ENCODE results near the gene CRY1. TPM values are rescaled to one million over a fixed set of nuclear protein-coding genes. Genes with fewer than 3 reads are reported as not detected.
"Not testable (repeated sequence)": the region's sequence is repeated elsewhere in the genome, so short reads cannot be mapped to it uniquely, and the experiment has no call there.

Gene CRY1
- total RNA-seq, 2 experiments from 2014 or later, result 26.6 to 27.8 TPM

DNA sequence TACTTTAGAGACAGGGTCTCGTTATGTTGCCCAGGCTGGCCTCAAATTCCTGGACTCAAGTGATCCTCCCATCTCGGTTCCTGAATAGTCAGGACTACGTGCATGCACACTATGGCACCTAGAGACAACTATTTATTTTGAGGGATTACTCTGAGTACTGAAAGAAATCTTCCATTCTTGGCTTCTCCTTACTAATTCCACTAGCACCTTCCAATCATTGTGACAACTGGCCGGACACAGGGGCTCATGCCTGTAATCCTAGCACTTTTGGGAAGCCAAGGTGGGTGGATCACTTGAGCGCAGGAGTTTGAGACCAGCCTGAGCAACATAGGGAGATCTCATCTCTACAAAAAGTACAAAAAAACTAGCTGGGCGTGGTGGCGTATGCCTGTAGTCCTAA is 64.3 kb downstream of the CRY1 start:
- no peak for ATAC-seq
- CTCF ChIA-PET, result no interaction called here
- Mint-ChIP-seq H3K9me3 (no peaks in the 10 kb centered on the region), H3K36me3 (ENCODE audit: low read depth) (no peaks in the 10 kb centered on the region), H3K27ac (no peak overlapping the region), H3K4me3 (no peak overlapping the region), H3K4me1 (ENCODE audit: low read depth) (peaks cover 31% of the 10 kb centered on the region), H3K27me3 (no peaks in the 10 kb centered on the region)
- DNase-seq, result no peak
- POLR2A ChIA-PET, result no interaction called here
- intact Hi-C loops (cut with micrococcal nuclease), result no loop called here
- TF ChIP-seq, protein P1, sequence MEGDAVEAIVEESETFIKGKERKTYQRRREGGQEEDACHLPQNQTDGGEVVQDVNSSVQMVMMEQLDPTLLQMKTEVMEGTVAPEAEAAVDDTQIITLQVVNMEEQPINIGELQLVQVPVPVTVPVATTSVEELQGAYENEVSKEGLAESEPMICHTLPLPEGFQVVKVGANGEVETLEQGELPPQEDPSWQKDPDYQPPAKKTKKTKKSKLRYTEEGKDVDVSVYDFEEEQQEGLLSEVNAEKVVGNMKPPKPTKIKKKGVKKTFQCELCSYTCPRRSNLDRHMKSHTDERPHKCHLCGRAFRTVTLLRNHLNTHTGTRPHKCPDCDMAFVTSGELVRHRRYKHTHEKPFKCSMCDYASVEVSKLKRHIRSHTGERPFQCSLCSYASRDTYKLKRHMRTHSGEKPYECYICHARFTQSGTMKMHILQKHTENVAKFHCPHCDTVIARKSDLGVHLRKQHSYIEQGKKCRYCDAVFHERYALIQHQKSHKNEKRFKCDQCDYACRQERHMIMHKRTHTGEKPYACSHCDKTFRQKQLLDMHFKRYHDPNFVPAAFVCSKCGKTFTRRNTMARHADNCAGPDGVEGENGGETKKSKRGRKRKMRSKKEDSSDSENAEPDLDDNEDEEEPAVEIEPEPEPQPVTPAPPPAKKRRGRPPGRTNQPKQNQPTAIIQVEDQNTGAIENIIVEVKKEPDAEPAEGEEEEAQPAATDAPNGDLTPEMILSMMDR (IDR thresholded peaks at IDR 0.05), result no peak

DNA sequence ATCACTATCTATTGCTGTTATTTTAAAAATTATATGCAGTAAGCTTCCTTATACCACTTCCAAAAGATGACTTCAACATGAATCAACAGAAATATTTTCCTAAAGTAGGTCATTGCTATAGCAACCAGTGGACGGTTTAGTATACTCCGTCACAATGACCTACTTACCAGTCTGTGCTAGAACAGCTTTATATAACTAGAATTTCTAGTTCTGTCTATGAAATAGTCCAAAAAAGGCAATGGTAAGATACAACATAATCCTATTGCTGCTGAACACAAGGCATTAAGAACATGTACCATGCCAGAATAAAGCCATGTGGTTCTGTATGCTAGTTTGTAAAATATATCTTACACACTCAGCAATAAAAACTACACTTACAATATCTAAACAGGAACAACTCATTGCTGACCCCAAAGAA is 65.7 kb downstream of the CRY1 start:
- intact Hi-C loops (cut with micrococcal nuclease), result no loop called here
- H3K27ac Mint-ChIP-seq, result peak overlapping the region; percentile 81
- no peak overlapping the region for H3K4me3 Mint-ChIP-seq
- ATAC-seq (peak; percentile 84), DNase-seq (no peak)
- TF ChIP-seq, protein P1 (IDR thresholded peaks at IDR 0.05), result no peak
- POLR2A ChIA-PET, result no interaction called here
- H3K9me3 Mint-ChIP-seq, result no peaks in the 10 kb centered on the region
- H3K36me3 Mint-ChIP-seq (ENCODE audit: low read depth), result no peaks in the 10 kb centered on the region
- H3K4me1 Mint-ChIP-seq (ENCODE audit: low read depth), result peaks cover 26% of the 10 kb centered on the region
- H3K27me3 Mint-ChIP-seq, result no peaks in the 10 kb centered on the region
- CTCF ChIA-PET, result no interaction called here

DNA sequence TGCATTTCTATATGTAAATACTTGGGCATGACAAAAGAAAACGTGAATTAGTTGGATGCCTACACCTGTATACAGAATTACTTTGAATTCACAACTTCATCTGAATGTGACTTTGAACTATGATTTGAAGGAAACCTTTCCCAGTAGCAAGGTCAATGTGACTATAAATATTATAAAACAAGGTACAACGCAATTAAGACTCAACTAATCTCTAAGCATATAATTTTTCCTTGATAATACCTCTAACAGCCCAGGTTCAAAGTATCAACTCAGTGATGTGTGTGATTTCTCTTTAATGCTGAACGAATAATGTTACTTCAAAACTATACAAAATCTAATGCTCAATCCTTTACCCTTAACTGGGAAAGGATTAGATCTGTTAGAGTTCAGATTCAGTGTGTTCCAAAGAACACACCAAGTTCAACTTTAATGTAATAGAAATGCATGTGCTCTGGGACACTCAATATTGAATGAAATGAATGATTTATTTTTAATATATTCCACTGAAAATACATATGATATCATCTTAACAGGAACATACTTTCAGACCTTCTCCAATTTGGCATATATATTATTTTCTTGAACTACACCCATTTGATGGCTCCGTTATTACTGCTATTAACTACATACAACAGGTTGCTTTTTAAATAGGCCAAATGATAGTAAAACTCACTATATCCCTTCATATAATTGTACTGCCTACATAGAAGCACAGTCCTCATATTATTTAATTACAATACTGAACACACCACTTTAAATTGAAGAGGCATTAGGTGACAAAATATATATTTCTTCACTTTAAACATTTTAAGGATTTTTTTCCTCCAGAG is 66.3 kb downstream of the CRY1 start:
- ATAC-seq (peak; percentile 19), DNase-seq (no peak)
- Mint-ChIP-seq H3K27me3 (no peaks in the 10 kb centered on the region), H3K9me3 (no peaks in the 10 kb centered on the region), H3K4me3 (no peak overlapping the region), H3K4me1 (ENCODE audit: low read depth) (peaks cover 26% of the 10 kb centered on the region), H3K36me3 (ENCODE audit: low read depth) (no peaks in the 10 kb centered on the region), H3K27ac (peak overlapping the region; percentile 81)
- TF ChIP-seq, protein P1 (IDR thresholded peaks at IDR 0.05), result no peak
- POLR2A ChIA-PET, result no interaction called here
- intact Hi-C loops (cut with micrococcal nuclease), result no loop called here
- CTCF ChIA-PET, result no interaction called here

DNA sequence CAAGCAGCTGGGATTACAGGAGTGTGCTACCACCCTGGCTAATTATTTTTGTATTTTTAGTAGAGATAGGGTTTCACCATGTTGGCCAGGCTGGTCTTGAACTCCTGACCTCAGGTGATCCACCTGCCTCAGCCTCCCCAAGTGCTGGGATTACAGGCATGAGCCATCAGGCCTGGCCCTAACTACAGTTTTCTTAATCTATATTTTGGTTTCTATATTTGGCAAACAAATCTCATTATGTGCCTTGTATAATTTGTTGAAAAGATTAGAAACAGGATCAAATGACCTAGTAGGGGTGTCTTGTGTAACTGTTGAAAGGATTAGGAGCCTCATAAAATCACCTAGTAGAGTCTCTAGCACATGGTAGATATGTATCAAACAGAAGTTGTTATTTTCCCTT is 67.0 kb downstream of the CRY1 start:
- H3K36me3 Mint-ChIP-seq (ENCODE audit: low read depth); H3K4me3 Mint-ChIP-seq; DNase-seq; H3K27me3 Mint-ChIP-seq; CTCF ChIA-PET; ATAC-seq; POLR2A ChIA-PET; intact Hi-C loops (cut with micrococcal nuclease); H3K9me3 Mint-ChIP-seq; H3K27ac Mint-ChIP-seq: not testable (repeated sequence)
- peaks cover 22% of the 10 kb centered on the region for H3K4me1 Mint-ChIP-seq (ENCODE audit: low read depth)

DNA sequence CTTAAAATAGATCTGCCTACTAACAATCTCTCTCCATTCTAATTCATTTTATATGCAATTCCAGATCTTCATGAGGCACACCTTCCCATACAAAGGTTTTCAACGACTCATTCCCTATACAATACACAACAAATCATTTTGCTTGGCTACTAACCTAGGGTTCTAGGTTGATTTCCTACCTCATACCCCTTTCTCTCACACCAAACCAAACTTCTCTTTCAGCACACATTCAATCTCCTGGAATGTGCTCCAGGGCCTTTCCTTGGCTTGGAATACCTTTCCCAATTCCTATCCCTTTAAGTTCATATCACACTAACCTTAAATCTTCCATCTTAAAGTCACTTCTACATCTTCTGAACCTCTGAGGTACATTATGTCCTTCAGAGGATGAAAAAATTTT is 67.7 kb downstream of the CRY1 start:
- Mint-ChIP-seq H3K27me3 (no peaks in the 10 kb centered on the region), H3K4me3 (no peak overlapping the region), H3K4me1 (ENCODE audit: low read depth) (peaks cover 17% of the 10 kb centered on the region), H3K27ac (no peak overlapping the region), H3K36me3 (ENCODE audit: low read depth) (peaks cover 6% of the 10 kb centered on the region), H3K9me3 (no peaks in the 10 kb centered on the region)
- POLR2A ChIA-PET, result no interaction called here
- TF ChIP-seq, protein P1 (IDR thresholded peaks at IDR 0.05), result no peak
- DNase-seq (no peak), ATAC-seq (no peak)
- CTCF ChIA-PET, result no interaction called here
- intact Hi-C loops (cut with micrococcal nuclease), result no loop called here

Data from activated CD8-positive, alpha-beta T cell treated with anti-CD3 and anti-CD28 coated beads for 36 hours (primary cell).